Fibroblast of skin of right quadriceps (primary cell): ENCODE results near the gene PLS3.

Experiments used
- DNase-seq: peaks from one replicate; pipeline ENCODE4 v3.0.0-alpha.2; 2013

Gene PLS3

DNA sequence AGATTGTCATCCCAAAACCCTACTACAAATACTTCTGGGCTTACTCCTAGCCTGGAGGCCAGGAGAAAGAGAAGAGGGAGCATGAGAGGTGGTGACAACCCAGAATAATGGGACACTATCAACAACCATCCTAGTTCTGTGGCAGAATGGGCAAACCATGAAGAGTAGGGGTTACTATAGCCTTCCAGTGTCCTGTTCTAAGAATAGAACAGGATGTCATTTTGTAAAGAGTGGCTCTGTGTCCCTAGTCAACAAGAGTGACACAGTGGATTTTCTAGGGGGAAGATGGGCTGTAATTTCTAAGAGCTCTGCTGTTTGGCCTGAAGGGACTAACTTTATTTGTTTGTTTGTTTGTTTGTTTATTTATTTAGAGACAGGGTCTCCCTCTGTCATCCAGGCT lies 136.0 kb downstream of the PLS3 start:
- DNase-seq, result no peak

DNA sequence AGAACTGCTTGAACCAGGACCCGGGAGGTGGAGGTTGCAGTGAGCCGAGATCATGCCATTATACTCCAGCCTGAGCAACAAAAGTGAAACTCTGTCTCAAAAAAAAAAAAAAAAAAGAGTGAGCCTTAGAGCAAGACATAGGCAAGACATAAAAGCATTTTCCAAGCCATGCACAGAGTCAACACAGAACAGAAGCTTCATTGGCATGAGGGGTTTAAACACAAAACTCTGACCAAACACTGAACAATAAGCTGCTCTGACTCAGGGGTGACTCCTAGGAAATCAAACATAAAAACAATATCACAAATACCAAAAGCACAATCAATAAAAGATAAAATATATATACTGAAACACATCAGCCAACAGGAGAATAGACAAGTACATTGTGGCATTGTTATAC lies 136.8 kb downstream of the PLS3 start:
- DNase-seq, result no peak
